ENCODE data around the gene KLK3. TPM values are rescaled to one million over a fixed set of nuclear protein-coding genes. Genes with fewer than 3 reads are reported as not detected.

Gene KLK3
- total RNA-seq, 1 donor from 2014 or later, result not detected

- Histone ChIP-seq H3K27ac (no peak within 1 kb of the TSS), H3K27me3 (no peaks in the 10 kb centered on the region), H3K9me3 (no peaks in the 10 kb centered on the region), H3K4me1 (no peaks in the 10 kb centered on the region), H3K4me3 (no peak within 1 kb of the TSS), H3K36me3 (no peaks in the 10 kb centered on the region)
- intact Hi-C loops (cut with DNase I), result no loop called here
- TF ChIP-seq, protein P1, sequence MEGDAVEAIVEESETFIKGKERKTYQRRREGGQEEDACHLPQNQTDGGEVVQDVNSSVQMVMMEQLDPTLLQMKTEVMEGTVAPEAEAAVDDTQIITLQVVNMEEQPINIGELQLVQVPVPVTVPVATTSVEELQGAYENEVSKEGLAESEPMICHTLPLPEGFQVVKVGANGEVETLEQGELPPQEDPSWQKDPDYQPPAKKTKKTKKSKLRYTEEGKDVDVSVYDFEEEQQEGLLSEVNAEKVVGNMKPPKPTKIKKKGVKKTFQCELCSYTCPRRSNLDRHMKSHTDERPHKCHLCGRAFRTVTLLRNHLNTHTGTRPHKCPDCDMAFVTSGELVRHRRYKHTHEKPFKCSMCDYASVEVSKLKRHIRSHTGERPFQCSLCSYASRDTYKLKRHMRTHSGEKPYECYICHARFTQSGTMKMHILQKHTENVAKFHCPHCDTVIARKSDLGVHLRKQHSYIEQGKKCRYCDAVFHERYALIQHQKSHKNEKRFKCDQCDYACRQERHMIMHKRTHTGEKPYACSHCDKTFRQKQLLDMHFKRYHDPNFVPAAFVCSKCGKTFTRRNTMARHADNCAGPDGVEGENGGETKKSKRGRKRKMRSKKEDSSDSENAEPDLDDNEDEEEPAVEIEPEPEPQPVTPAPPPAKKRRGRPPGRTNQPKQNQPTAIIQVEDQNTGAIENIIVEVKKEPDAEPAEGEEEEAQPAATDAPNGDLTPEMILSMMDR (IDR thresholded peaks at IDR 0.05), result no peak
- TF ChIP-seq POLR2AphosphoS5 (IDR thresholded peaks at IDR 0.05; ENCODE audit: insufficient read depth in 1 of 2, low read depth in 1 of 2) (no peak), POLR2A (IDR thresholded peaks at IDR 0.05) (no peak)
- no peak for DNase-seq (ENCODE audit: extremely low spot score in 2 of 2)
Observed at GRCh38 chr19:50873056-50873455, 18.3 kb downstream of the KLK3 start, which contains the start of gene KLK2. TSS of gene KLK2 (plus strand) at chr19:50873439. CDS start at chr19:50873474, 35 bp downstream.

GRCh38 chr19:50874211-50874610 is 19.5 kb downstream of the KLK3 start:
- Histone ChIP-seq H3K4me3 (no peak overlapping the region), H3K9me3 (no peaks in the 10 kb centered on the region), H3K27ac (no peak overlapping the region), H3K4me1 (no peaks in the 10 kb centered on the region), H3K36me3 (no peaks in the 10 kb centered on the region), H3K27me3 (no peaks in the 10 kb centered on the region)
- intact Hi-C loops (cut with DNase I), result no loop called here
- TF ChIP-seq, protein P1 (IDR thresholded peaks at IDR 0.05), result no peak
- TF ChIP-seq POLR2AphosphoS5 (IDR thresholded peaks at IDR 0.05; ENCODE audit: insufficient read depth in 1 of 2, low read depth in 1 of 2) (no peak), POLR2A (IDR thresholded peaks at IDR 0.05) (no peak)
- no peak for DNase-seq (ENCODE audit: extremely low spot score in 2 of 2)

- no peaks in the 10 kb centered on the region for H3K27me3 ChIP-seq
- H3K27ac ChIP-seq, result no peak overlapping the region
- DNase-seq (ENCODE audit: extremely low spot score in 2 of 2), result no peak
- no peaks in the 10 kb centered on the region for H3K36me3 ChIP-seq
- intact Hi-C loops (cut with DNase I), result no loop called here
- no peaks in the 10 kb centered on the region for H3K4me1 ChIP-seq
- TF ChIP-seq POLR2AphosphoS5 (IDR thresholded peaks at IDR 0.05; ENCODE audit: insufficient read depth in 1 of 2, low read depth in 1 of 2) (no peak), POLR2A (IDR thresholded peaks at IDR 0.05) (no peak)
- TF ChIP-seq, protein P1 (IDR thresholded peaks at IDR 0.05), result no peak
- H3K4me3 ChIP-seq, result no peak overlapping the region
- H3K9me3 ChIP-seq, result no peaks in the 10 kb centered on the region
Observed at GRCh38 chr19:50875795-50876422, 21.2 kb downstream of the KLK3 start.

- TF ChIP-seq, protein P1 (IDR thresholded peaks at IDR 0.05), result no peak
- TF ChIP-seq POLR2A (IDR thresholded peaks at IDR 0.05) (no peak), POLR2AphosphoS5 (IDR thresholded peaks at IDR 0.05; ENCODE audit: insufficient read depth in 1 of 2, low read depth in 1 of 2) (no peak)
- H3K27ac ChIP-seq, result no peak overlapping the region
- intact Hi-C loops (cut with DNase I), result no loop called here
- DNase-seq (ENCODE audit: extremely low spot score in 2 of 2), result no peak
- no peaks in the 10 kb centered on the region for H3K9me3 ChIP-seq
- H3K4me1 ChIP-seq, result no peaks in the 10 kb centered on the region
- no peak overlapping the region for H3K4me3 ChIP-seq
- H3K27me3 ChIP-seq, result no peaks in the 10 kb centered on the region
- H3K36me3 ChIP-seq, result no peaks in the 10 kb centered on the region
Observed at GRCh38 chr19:50876456-50876855, 21.7 kb downstream of the KLK3 start.

DNA sequence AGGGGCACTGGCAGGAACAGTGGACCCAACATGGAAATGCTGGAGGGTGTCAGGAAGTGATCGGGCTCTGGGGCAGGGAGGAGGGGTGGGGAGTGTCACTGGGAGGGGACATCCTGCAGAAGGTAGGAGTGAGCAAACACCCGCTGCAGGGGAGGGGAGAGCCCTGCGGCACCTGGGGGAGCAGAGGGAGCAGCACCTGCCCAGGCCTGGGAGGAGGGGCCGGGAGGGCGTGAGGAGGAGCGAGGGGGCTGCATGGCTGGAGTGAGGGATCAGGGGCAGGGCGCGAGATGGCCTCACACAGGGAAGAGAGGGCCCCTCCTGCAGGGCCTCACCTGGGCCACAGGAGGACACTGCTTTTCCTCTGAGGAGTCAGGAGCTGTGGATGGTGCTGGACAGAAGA is 22.6 kb downstream of the KLK3 start:
- DNase-seq (ENCODE audit: extremely low spot score in 2 of 2), result no peak

More for the DNA sequence above, 22.6 kb downstream of the KLK3 start:
- Histone ChIP-seq H3K36me3 (no peaks in the 10 kb centered on the region), H3K27ac (no peak overlapping the region), H3K4me3 (no peak overlapping the region), H3K27me3 (no peaks in the 10 kb centered on the region), H3K9me3 (no peaks in the 10 kb centered on the region), H3K4me1 (no peaks in the 10 kb centered on the region)
- intact Hi-C loops (cut with DNase I), result no loop called here
- TF ChIP-seq POLR2A (IDR thresholded peaks at IDR 0.05) (no peak), POLR2AphosphoS5 (IDR thresholded peaks at IDR 0.05; ENCODE audit: insufficient read depth in 1 of 2, low read depth in 1 of 2) (no peak)
- TF ChIP-seq, protein P1 (IDR thresholded peaks at IDR 0.05), result no peak

Measured in vagina (tissue), 2 donors.